Upper lobe of left lung (tissue), 4 donors: Measurements from ENCODE around the gene TICAM1.

ENCODE experiments used
- POLR2A ChIP-seq, 4 donors: fragments of 450-650 bp; IDR thresholded peaks; one replicate each; pipeline ENCODE4 v1.5.1; 2016 to 2017; ENCODE audit warnings: antibody characterized with exemption in 4 of 4, mild to moderate bottlenecking in 2 of 4
- POLR2AphosphoS5 ChIP-seq, 2 donors: sonication (generic); formaldehyde crosslinking; IDR thresholded peaks; one replicate each; pipeline ENCODE4 v1.5.1; 2017; ENCODE audit warnings: antibody characterized with exemption in 2 of 2
- TF ChIP-seq, protein P1 (sequence below), 6 experiments: fragments of 450-650 bp in 4 of 6; fragments of 200-600 bp in 2 of 6; sonication (generic) in 2 of 6; IDR thresholded peaks; one replicate each; pipeline ENCODE4 v1.5.1; 2016 to 2019; ENCODE audit warnings: antibody characterized with exemption in 6 of 6

DNA sequence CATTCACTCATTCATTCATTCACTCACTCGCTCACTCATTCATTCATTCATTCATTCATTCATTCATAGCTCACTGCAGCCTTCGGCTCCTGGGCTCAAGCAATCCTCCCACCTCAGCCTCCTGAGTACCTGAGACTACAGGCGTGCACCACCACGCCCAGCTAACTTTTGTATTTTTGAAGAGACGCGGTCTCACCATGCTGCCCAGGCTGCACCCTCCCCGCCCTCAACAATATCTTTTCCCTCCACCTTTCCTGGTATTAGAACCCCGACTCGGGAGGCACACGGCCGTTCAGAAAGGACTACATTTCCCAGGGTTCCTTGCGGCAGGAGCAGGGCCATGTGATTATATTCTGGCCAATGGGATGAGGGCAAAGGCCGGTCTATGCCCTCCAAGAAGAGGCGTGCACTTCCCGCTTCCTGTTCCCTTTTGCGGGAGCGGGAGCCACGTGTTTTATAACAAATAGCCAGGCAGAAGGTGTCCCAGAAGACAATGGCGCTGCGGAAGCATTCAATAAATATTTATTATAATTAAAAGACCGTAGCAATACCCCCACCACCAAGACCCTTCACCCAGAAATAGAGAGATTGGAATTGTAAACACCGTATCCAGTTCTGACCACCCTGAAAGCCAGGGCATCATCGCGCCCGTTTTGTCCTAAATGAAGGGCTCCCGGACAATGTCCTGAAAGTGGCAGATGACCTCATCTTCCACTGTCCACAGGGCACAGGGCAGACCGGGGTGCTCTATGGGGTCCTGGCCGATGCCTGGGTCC lies 15.9 kb downstream of the TICAM1 start:
- TF ChIP-seq, protein P1, sequence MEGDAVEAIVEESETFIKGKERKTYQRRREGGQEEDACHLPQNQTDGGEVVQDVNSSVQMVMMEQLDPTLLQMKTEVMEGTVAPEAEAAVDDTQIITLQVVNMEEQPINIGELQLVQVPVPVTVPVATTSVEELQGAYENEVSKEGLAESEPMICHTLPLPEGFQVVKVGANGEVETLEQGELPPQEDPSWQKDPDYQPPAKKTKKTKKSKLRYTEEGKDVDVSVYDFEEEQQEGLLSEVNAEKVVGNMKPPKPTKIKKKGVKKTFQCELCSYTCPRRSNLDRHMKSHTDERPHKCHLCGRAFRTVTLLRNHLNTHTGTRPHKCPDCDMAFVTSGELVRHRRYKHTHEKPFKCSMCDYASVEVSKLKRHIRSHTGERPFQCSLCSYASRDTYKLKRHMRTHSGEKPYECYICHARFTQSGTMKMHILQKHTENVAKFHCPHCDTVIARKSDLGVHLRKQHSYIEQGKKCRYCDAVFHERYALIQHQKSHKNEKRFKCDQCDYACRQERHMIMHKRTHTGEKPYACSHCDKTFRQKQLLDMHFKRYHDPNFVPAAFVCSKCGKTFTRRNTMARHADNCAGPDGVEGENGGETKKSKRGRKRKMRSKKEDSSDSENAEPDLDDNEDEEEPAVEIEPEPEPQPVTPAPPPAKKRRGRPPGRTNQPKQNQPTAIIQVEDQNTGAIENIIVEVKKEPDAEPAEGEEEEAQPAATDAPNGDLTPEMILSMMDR (IDR thresholded peaks at IDR 0.05) = no peak
- peak in 1 of 4 donors; percentile 22 for TF ChIP-seq POLR2A (IDR thresholded peaks at IDR 0.05)
- TF ChIP-seq POLR2AphosphoS5 (IDR thresholded peaks at IDR 0.05) = peak; percentile 37 to 67
